NCI-H1417 treated with DMSO at 0.1 percent for 48 hours (cell line): Measurements from ENCODE around the gene PABPN1.
"Not testable (repeated sequence)": the region's sequence is repeated elsewhere in the genome, so short reads cannot be mapped to it uniquely, and the experiment has no call there.

Experiments
- DNase-seq: peaks from one replicate; lab custom pipeline; 2025; lab: John Stamatoyannopoulos, UW

Gene PABPN1

DNA sequence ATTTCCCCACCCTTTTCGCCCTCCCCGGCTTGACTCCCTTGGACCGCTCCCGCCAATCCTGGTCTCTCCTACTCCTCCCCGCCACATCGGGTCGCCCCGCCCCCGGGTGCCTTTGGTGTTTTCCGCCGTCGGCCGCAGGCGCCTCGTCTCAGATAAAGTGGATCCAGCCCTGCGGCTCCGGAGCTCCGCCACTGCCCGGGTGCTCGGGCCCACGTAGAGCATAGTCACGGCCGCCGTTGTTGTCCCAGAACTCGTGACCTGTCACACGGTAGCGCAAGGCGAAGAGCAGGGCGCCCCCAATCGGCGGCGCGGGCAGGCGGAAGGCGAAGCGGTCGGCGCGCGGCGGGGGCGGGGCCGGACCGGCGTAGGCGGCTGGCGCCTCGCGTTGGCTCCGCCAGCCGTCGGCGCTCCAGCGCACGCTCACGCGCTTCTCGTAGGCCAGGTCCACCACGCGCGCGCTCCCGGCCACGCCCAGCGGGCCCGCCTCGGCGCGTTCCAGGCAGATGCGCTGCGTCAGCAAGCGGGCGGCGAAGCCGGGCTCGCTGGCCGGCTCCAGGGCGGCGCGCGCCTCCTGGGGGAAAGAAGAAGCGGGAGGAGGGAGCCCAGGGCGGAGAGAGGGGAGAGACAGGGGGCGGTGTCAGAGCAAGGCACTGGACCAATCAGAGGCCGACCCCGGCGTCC, 19.8 kb upstream of the PABPN1 start:
- peak; percentile 98 for DNase-seq

GRCh38 chr14:23301969-23302289, 19.3 kb upstream of the PABPN1 start:
- DNase-seq: no peak

GRCh38 chr14:23302290-23303225, 18.7 kb upstream of the PABPN1 start, which contains the start of gene PPP1R3E:
PPP1R3E (minus strand) TSS chr14:23302859; CDS start chr14:23302576, 283 bp downstream.
- peak; percentile 26 for DNase-seq

DNA sequence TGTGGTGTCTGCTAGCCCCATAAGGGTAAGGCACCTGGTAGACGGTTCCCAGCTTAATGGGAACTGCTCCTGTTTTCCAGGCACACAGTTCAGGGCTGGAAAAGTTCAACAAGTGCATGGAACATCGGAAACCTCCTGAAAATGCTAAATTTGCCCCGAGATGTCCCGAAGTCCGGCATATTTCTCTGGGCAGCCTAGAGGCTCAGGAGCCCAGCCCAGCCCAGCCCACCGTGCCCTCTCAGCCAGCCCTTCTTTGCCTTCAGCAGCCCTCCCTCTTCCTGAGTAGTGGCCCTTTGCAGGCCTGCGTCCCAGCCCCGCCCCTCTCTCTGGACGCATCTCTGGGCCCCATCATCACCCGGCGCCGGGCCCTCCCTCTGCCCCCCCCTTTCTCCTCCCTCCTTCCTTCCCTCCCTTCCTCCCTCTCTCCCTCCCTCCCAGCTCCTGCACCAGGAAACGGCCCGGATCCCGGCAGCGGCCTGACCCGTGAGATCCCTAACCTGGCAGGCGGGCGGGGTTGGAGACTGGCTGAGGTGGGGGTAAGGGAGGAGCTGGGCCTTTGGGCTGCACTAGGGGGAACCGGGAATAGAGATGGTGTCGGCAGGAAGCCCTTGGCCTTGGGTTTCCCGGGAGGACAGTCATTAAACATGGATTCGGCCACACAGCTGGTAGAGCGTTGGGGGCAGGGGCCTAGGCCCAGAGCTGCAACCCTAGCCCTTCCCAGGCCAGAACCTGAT, 14.7 kb upstream of the PABPN1 start, which contains the start of gene BCL2L2:
Gene BCL2L2 (plus strand): TSS at position 422 of the 734 bp plus-strand sequence. CDS start 935 bp downstream, outside the sequence.
- peak; percentile 26 for DNase-seq

- no peak for DNase-seq
These were observed 14.1 kb upstream of the PABPN1 start for GRCh38 chr14:23307146-23307530.

- no peak for DNase-seq
These were observed 13.3 kb upstream of the PABPN1 start for GRCh38 chr14:23307687-23308644.

DNA sequence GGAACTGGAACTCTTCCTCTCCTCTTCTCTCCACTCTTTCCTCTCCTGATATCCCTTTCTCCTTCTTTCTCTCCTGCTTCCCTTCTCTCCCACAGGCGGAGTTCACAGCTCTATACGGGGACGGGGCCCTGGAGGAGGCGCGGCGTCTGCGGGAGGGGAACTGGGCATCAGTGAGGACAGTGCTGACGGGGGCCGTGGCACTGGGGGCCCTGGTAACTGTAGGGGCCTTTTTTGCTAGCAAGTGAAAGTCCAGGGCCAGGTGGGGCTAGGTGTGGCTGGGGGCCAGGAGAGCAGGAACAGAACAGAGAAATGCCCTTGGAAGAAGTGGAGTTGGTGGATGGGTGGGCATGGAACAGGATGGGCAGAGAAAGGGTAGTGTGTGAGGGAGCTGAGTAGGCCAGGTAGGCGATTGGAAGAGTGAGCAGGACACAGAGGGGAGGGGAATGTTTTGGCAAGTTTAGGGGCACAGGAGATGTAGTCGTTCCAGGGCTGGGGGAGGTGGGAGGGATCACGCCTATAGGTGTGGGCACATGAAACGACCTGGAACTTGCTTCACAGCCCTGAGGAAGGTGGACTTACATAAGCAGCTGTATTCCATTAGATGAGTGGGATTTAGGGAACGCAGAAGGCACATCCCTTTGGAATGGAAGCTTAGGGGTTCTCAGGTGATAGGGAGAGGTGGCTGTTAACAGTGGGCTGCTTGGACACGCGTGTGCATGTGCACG, 12.4 kb upstream of the PABPN1 start:
- no peak for DNase-seq

DNA sequence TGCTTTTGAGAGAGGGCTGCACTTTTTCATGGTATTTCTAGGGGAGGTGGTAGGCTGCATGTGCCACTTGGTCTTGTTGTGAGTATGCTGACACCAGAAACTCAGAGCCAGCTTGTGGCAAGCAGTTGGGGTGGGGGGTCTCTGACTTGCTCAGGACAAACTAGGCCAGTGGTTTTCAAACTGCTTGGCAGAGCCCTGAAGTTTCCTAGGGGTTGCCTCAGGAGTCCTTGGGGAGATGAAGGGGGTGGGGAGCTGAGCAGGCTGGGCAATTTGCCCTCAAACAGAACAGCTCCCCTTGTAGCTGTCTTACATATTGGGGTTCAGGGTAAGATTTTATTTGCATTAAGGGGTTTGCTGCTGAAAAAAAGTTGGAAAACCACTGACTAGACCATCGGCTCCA, 10.7 kb upstream of the PABPN1 start:
- no peak for DNase-seq

GRCh38 chr14:23316300-23316699, 5.0 kb upstream of the PABPN1 start:
- no peak for DNase-seq

- no peak for DNase-seq
These were observed 1.3 kb upstream of the PABPN1 start for GRCh38 chr14:23319746-23320583.

DNA sequence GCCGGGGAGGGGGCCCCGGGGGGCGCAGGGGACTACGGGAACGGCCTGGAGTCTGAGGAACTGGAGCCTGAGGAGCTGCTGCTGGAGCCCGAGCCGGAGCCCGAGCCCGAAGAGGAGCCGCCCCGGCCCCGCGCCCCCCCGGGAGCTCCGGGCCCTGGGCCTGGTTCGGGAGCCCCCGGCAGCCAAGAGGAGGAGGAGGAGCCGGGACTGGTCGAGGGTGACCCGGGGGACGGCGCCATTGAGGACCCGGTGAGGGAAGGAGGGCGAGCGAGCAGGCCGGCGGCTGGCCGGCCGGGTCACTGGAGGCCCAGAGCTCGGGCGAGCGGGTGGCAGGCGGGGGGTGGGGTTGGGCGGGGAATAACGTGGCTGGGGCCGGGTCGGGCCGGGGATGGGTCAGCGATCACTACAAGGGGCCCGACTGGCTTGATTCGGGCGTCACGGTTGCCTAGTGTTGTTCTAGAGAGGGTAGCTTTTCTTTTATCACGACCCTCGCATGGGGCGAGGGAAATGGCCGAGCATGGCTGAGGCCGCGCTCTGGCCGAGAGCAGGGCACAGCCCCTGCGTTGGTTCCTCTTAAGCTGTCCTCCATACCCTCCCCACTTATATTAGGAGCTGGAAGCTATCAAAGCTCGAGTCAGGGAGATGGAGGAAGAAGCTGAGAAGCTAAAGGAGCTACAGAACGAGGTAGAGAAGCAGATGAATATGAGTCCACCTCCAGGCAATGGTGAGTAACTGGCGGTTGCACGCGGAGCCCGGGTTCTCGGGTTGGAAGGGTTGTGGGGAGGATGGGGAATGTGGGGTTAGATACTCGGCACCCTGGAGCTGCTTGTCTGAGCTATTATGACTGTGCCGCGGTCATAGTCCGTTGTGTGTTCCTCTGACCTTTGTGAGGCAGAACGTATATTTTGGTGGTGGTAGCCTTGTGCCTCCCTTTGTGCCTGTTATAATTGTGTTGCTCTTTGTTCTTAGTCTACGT, 603 bp downstream of the PABPN1 start:
- DNase-seq: no peak

- DNase-seq: no peak
These were observed 1.6 kb downstream of the PABPN1 start for GRCh38 chr14:23322568-23323517.

DNA sequence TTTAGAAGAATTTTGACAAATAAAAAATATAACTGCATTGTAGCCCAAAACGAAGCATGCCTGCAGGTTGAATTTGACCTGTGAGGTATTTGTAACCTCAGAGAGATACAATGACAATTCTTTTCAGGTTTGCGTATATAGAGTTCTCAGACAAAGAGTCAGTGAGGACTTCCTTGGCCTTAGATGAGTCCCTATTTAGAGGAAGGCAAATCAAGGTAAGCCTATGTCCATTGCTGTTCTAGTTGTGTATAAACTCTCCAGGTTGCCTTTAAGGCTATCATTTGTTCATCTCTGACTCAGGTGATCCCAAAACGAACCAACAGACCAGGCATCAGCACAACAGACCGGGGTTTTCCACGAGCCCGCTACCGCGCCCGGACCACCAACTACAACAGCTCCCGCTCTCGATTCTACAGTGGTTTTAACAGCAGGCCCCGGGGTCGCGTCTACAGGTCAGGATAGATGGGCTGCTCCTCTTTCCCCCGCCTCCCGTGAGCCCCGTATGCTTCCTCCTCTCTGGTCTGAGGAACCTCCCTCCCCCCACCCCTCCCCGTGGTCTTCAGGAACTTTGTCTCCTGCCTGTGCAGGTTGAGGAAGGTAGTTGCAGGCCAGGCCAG, 2.7 kb downstream of the PABPN1 start:
- no peak for DNase-seq

DNA sequence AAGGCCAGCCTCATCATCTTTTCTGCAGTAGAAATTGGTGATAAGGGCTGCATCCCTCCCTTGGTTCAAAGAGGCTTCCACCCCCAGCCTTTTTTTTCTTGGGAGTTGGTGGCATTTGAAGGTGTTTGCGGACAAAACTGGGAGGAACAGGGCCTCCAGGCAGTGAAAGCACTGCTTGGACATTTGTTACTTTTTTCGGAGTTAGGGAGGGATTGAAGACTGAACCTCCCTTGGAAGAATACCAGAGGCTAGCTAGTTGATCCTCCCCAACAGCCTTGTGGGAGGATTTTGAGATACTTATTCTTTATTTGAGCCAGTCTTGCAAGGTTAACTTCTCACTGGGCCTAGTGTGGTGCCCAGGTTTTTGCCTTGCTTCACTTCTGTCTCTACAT, 3.2 kb downstream of the PABPN1 start:
- DNase-seq: no peak

- no peak for DNase-seq
These were observed 3.7 kb downstream of the PABPN1 start for GRCh38 chr14:23324993-23325392.

- DNase-seq: not testable (repeated sequence)
These were observed 4.5 kb downstream of the PABPN1 start for GRCh38 chr14:23325746-23326145.
